Putamen (tissue), 1 donor: ENCODE data around the gene RAP1GDS1.
A peak's percentile ranks its signal among the peaks of the same experiment; 100 is the strongest.
"Not testable (repeated sequence)": the region's sequence is repeated elsewhere in the genome, so short reads cannot be mapped to it uniquely, and the experiment has no call there.

ENCODE experiments used
- DNase-seq: peaks from one replicate; pipeline ENCODE4 v3.0.0-alpha.2; 2016; ENCODE audit warnings: low spot score

The RAP1GDS1 gene

DNA sequence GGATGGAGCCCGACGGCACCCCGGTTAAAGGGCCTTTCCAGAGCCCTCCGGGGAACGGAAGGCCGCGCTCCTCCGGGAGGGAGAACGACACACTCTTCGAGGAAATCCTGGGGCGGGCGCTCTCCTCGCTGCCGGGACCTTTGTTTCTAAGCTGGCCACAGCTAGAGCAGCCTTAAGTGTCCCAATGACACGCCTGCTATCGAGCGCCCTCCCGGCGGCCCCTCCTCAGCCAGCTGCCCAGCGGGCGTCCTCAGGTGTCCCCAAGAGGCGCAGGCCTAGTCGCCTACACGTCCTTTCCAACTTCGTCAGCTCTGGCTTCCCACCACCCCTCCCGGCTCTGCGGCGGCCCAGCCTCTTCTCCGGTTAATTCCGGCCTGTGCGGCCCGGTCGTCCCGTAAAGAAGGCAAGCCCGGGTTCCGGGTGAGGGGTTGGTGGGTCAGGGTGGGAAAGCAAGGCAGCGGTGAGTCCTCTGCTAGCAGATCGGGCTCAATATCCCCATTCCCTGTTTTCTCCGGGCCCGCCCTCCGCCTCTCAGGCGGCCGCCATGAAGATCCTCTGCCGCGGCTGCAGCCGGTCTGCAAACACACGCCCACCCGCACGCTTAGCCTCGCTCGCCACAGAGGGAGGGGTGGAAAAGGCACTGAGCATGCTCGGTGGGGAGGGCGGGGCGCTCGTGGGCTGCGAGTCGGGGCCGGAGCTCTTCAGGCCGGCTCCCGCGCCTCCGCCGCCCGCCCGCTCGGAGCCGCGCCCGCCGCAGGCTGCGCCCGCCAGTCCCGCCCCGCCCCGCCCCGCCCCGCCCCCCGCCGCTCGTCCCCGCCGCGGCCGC is at the start of gene RAP1GDS1:
Gene RAP1GDS1 (plus strand): TSS at position 806 of the 826 bp plus-strand sequence. CDS start 182 bp downstream, outside the sequence.
- peak; percentile 97 for DNase-seq

DNA sequence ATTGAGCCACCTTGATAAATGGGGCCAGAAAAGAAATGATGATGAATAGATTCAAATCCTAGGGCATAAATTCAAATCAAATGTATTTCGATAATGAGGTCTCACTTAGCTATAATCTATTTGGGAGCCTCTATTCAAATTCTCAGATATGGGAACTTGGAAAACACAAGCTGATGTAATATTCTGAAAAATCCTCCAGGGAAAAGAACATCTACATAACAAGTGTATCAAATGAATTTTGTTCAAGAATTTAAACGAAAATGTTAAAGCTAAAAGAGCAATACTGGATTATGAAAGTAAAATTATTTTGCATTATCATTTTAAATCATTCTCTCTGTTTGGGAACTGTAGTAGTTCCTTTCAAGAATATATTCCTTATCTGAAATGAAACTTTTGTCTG is 38.9 kb upstream of the RAP1GDS1 start:
- no peak for DNase-seq

DNA sequence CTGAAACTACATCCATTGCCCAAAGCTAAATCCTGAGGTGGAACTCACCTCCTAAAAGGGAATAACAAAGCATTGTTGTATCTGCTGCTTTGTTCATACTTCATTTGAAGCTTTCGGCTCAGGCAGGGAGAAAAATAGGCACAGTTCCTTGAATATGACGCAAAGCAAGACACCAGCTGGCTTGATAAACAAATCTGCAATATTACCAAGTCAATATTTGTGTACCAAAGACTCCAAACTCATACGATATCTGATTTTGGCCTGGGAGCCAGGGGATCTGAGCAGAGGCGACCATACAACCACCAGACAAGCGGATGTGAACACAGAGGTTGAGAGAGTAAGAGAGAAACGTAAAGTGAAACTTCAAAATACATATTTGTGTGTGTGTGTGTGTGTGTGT is 34.8 kb upstream of the RAP1GDS1 start:
- DNase-seq, result no peak

DNA sequence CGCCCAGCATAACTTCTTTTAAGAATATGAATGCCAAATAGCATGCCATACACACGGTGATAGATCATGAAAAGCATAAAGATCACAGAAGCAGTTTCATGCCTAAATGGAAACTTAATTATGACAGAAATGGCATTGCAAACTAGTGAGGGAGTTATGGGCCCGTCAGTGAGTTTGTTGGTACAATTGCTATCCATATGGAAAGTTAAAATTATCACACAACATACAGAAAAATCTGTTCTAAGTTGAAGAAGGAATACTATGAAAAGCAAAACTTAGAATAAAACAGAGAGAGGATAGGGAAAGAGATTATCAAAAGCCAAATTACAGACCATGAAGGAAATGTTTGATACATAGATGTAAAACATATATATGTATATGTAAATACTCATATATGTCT is 30.2 kb upstream of the RAP1GDS1 start:
- no peak for DNase-seq

DNA sequence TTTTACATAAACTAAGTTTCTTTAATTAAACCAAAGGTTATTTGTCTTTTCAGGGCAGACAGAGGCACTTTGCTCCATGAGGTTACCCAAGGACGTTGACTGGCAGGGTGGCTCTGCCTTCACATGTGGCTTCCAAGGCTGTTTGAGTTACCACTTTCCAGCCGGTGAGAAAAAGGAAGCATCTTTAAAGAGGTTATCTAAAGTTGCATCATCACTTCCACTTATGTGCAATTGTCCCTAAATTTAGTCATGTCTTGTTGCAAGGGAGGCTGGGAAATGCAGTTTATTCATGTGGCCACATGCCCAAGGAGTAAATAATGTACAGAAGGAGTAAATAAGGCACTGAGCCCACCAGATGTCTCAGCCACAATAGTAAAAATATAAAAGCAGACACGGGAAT is 29.0 kb upstream of the RAP1GDS1 start:
- no peak for DNase-seq

- DNase-seq, result no peak
These were observed 24.0 kb upstream of the RAP1GDS1 start for GRCh38 chr4:98237204-98237603.

GRCh38 chr4:98242063-98242462 is 19.1 kb upstream of the RAP1GDS1 start:
- DNase-seq, result no peak

- DNase-seq, result no peak
These were observed 18.6 kb upstream of the RAP1GDS1 start for GRCh38 chr4:98242538-98242937.

DNA sequence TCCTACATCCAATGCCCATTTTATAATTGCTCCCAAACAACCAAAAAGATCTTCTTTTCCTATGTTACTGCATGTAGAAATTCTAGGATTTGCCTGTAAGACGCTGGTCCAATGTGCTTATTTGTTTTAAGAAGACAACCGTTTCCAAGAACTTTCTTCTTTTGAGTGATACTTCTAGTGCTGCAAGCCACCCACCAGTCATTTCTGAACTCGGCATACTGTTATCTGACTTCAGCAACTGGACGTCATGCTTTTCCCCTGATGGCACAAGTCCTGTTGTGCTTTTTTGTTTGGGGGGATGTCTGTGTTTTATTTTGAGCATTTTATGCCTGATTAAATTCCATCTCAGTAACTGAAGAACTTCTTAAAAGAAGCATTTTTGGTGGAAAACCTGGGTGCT is 16.0 kb upstream of the RAP1GDS1 start:
- no peak for DNase-seq

GRCh38 chr4:98248934-98249333 is 12.2 kb upstream of the RAP1GDS1 start:
- no peak for DNase-seq

DNA sequence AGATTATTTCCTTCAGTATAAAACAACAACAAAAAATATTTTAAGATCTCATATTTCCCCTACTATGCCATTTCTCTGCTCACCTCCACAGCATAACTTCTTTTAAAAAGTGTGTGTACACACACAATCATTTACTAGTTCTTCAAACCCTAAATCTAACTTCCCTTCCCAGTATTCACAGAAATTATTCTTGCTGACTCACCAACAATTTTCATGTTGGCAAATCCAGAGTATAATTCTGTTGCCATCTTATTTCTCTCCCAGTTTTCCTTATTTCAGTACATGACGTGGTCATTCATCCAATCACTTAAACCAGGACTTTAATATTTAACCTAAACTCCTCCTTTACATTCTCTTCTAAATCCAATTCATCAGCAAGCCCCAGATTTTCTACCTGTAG is 11.4 kb upstream of the RAP1GDS1 start:
- no peak for DNase-seq

DNA sequence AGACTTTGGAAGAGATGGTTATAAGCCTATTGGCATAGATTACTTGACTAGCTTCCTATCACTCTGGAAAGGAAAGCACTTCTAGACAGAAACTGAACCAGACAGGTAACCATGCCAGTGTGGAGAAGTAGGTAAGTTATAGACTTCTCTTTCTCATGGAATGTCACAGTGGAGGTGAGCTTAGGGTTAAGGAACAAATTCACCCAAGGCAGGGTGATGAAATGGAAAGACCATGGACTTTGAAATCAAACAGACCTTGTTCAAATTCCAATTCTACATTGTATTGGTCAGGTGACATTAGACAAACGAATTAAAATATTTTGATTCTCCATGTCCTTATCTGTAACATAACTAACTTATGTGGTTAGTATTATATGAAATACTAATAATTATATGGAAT is 7.7 kb upstream of the RAP1GDS1 start:
- no peak for DNase-seq

GRCh38 chr4:98260047-98260578 is 1.1 kb upstream of the RAP1GDS1 start:
- DNase-seq, result peak; percentile 47

DNA sequence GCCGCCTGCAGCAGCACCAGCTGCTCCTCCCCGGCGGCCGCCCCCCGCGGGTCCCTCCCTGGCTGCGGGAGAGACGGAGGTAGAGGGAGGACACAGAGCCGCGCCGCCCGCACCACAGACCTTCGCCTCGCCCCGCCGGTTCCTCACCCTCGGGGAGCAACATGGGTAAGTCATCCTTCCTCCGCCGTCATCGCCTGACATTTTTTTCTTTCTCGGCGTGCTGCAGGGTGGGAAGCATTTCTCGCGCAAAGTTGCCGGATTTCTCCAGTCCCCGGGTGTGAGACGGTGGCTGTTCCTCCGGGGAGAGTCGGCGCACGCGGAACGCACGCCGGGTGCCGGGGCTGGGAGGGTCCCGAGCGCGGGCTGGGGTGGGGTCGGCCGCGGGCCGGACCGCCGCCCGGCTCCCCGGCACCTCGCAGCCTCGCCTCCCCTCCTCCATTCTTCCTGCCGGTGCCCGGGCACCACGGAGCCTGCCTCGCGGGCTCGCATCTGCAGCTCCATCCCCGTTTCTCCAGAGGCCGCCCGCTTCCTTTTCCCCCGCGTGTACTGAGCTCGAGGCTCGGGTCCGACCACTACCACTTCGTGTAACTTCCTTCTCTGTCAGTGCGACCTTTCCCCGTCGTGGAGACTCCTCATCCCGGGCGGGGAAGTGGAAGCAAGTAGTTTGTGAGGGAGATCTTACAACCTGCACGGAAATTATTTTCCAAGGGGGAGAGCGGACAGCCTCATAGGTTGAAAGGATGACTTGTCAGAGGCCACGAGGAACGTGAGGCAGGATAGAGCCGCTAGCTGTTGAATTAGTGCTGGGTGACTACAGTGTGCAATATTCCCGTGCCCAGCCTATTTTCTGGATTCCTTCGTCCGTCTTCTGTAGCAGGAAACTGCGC is 464 bp downstream of the RAP1GDS1 start:
- DNase-seq, result peak; percentile 45

DNA sequence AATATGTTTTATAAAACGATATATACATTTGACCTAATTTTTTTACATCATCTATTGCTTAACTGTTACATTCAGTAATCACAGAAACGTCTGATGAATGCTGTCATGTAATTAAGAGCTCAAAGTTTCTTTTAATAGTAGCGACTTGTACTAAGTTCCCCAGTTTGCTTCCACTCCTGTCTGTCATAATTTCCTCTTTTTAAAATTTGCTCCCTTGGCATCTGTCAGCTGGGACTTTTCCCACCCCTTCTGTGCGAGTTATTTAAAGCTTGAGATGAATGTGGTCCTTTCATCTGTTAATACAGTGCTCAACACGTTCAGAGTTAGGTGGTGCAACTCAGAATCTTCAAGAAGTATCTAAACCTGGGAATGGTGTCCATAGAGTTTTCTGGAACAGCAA is 1.2 kb downstream of the RAP1GDS1 start:
- DNase-seq, result peak; percentile 39

GRCh38 chr4:98267498-98267897 is 6.3 kb downstream of the RAP1GDS1 start:
- no peak for DNase-seq

GRCh38 chr4:98275145-98275544 is 14.0 kb downstream of the RAP1GDS1 start:
- DNase-seq, result no peak

DNA sequence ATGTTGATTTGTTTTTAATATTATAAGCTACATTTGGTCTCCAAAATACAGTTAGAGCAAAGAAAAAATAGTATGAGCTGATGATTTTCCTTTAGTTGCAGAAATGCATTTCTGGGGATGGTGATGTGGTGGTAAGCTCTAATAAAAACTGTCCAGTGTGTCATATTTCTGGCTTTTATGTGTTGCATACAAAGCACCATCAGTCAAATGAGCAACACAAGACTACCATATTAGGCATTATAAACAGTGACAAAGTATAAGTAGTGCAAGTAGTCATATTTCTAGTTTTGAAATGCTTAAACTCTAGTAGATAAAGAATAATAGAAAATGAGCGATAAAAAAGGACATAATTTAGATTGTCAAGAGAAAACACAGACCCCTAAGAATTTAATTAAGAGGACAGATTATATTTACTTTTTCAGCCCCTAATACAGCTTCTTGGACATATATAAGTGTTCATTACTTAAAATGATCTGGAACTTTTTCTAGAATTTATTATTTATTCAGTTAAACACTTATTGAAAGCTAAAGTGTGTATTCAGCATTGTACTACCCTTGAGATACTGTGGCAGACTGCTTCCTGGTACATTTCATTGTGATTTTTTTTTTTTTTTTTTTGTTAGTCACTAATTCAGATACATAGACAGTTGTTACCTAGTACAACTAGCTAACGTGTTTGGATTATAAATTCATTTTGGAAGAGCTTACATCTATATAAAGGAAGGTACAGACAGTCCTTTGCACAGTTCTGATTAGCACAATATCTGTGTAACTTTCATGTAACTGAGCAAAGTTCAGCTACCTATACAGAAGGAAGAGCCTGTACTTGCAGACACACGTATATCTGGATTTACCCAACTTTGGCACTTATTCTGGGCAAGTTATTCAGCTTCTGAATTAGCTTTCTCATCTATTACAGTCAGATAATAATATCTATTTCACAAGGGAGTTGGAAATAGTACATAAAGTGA is 22.3 kb downstream of the RAP1GDS1 start:
- no peak for DNase-seq

- DNase-seq, result no peak
These were observed 23.5 kb downstream of the RAP1GDS1 start for GRCh38 chr4:98284640-98285046.

DNA sequence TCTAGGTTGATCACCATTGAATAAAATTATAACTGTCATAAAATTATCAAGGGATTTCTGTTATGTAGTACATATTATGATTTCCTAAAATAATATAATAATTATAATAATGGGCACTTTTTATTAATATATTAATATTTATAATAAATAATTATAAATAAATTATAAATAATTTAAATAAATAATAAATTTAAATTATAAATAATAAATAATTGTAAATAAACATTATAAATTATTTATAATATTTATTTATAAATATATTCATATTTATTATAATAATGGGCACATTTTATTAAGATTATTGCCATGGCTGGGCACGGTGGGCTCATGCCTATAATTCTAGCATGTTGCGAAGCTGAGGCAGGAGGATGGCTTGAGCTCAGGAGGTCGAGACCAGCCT is 24.5 kb downstream of the RAP1GDS1 start:
- no peak for DNase-seq

DNA sequence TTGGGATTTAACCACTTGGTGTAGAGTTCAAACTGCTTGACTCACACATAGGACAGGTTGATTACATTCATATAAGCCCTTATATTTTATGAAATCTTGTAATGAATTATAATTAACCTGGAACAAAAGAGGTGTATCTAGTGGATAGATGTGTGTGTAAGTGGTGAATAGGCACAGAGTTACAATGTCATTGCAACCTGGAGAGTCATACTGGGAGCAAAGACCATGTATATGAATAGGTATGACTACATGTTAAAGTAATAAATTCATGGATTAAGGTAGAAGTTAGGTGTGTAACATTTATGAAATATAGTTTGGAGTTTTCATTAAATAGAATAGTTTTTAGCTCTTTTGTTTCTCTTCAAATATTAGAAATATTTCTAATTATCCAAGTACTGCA is 26.1 kb downstream of the RAP1GDS1 start:
- no peak for DNase-seq

DNA sequence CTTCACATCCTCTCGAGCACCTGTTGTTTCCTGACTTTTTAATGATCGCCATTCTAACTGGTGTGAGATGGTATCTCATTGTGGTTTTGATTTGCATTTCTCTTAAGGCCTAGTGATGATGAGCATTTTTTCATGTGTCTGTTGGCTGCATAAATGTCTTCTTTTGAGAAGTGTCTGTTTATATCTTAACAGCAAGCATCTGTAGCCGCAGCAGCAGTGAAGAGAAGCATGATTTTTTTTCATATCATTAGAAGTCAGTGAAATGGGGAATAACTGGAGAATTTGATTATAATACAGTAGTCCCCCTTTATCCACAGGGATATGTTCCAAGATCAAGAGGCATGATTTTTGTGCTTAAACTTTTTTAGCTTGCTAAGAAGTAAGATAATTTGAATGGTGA is 27.5 kb downstream of the RAP1GDS1 start:
- not testable (repeated sequence) for DNase-seq
